Skin of body (tissue), 2 donors: ENCODE results near the gene PLPP3. TPM values are rescaled to one million over a fixed set of nuclear protein-coding genes. Genes with fewer than 3 reads are reported as not detected.
A peak's percentile ranks its signal among the peaks of the same experiment; 100 is the strongest.

Experiments
- DNase-seq: peaks from one replicate; lab custom pipeline; 2025; lab: John Stamatoyannopoulos, UW
- total RNA-seq: library from RNA; depleted of rRNA; stranded (reverse); fragments of >200 nt; gene quantifications from one replicate; pipeline ENCODE4 v1.2.3, GENCODE V29; 2014

PLPP3 gene
- total RNA-seq, 1 donor from 2014 or later = 124 TPM

GRCh38 chr1:56463376-56463775 lies 116.0 kb downstream of the PLPP3 start:
- no peak for DNase-seq

- no peak for DNase-seq
Observed at GRCh38 chr1:56462209-56462608, 117.2 kb downstream of the PLPP3 start.

GRCh38 chr1:56461158-56462127 lies 117.9 kb downstream of the PLPP3 start:
- peak; percentile 8 for DNase-seq

- DNase-seq = no peak
Observed at GRCh38 chr1:56459260-56459659, 120.1 kb downstream of the PLPP3 start.

GRCh38 chr1:56457756-56458375 lies 121.5 kb downstream of the PLPP3 start:
- DNase-seq = no peak

GRCh38 chr1:56456435-56457101 lies 122.8 kb downstream of the PLPP3 start:
- DNase-seq = no peak

- no peak for DNase-seq
Observed at GRCh38 chr1:56453417-56454078, 125.8 kb downstream of the PLPP3 start.

- peak; percentile 5 for DNase-seq
Observed at GRCh38 chr1:56453016-56453415, 126.3 kb downstream of the PLPP3 start.

- peak; percentile 56 for DNase-seq
Observed at GRCh38 chr1:56452027-56453011, 127.0 kb downstream of the PLPP3 start.

GRCh38 chr1:56451491-56451890 lies 127.9 kb downstream of the PLPP3 start:
- DNase-seq = no peak

- no peak for DNase-seq
Observed at GRCh38 chr1:56450004-56450666, 129.2 kb downstream of the PLPP3 start.

- DNase-seq = no peak
Observed at GRCh38 chr1:56448529-56449300, 130.6 kb downstream of the PLPP3 start.

GRCh38 chr1:56447823-56448222 lies 131.5 kb downstream of the PLPP3 start:
- DNase-seq = no peak

GRCh38 chr1:56446531-56447098 lies 132.7 kb downstream of the PLPP3 start:
- DNase-seq = peak; percentile 19

- DNase-seq = no peak
Observed at GRCh38 chr1:56444960-56445646, 134.3 kb downstream of the PLPP3 start.
